Hepatocyte (in vitro differentiated cells): ENCODE measurements around the gene TMEM237. TPM values are rescaled to one million over a fixed set of nuclear protein-coding genes. Genes with fewer than 3 reads are reported as not detected.

Experiments used
- DNase-seq: peaks from one replicate; pipeline ENCODE4 v3.0.0-alpha.2; 2016; ENCODE audit warnings: low spot score
- H2AFZ ChIP-seq: fragments of 200-600 bp; sonication (generic); 2 replicates; pipeline ENCODE4 v1.6.0; 2016; ENCODE audit warnings: antibody characterized with exemption, mild to moderate bottlenecking
- H3K27ac ChIP-seq: fragments of 200-600 bp; sonication (generic); 2 replicates; pipeline ENCODE4 v1.5.1; 2016; ENCODE audit warnings: mild to moderate bottlenecking
- H3K27me3 ChIP-seq: fragments of 200-600 bp; sonication (generic); 2 replicates; pipeline ENCODE4 v1.6.1; 2016
- H3K36me3 ChIP-seq: fragments of 200-600 bp; sonication (generic); replicated peaks from 2 replicates; pipeline ENCODE4 v1.5.1; 2016; ENCODE audit warnings: low read depth; ENCODE audit not compliant: insufficient read depth
- H3K4me1 ChIP-seq: fragments of 200-600 bp; sonication (generic); 2 replicates; pipeline ENCODE4 v1.5.1; 2016; ENCODE audit warnings: mild to moderate bottlenecking, moderate library complexity; ENCODE audit not compliant: insufficient read depth
- H3K4me2 ChIP-seq: fragments of 200-600 bp; sonication (generic); 2 replicates; pipeline ENCODE4 v1.6.0; 2016
- H3K4me3 ChIP-seq: fragments of 200-600 bp; sonication (generic); 2 replicates; pipeline ENCODE4 v1.5.1; 2016; ENCODE audit warnings: mild to moderate bottlenecking
- H3K79me2 ChIP-seq: fragments of 200-600 bp; sonication (generic); 2 replicates; pipeline ENCODE4 v1.6.0; 2017; ENCODE audit warnings: mild to moderate bottlenecking
- H3K9me2 ChIP-seq: fragments of 200-600 bp; sonication (generic); replicated peaks from 2 replicates; pipeline ENCODE4 v1.6.0; 2017; ENCODE audit warnings: mild to moderate bottlenecking; ENCODE audit not compliant: insufficient read depth
- H3K9me3 ChIP-seq: fragments of 200-600 bp; sonication (generic); 2 replicates; pipeline ENCODE4 v1.5.1; 2016; ENCODE audit warnings: low read depth, mild to moderate bottlenecking
- H4K20me1 ChIP-seq: fragments of 200-600 bp; sonication (generic); 2 replicates; pipeline ENCODE4 v1.6.0; 2016; ENCODE audit warnings: mild to moderate bottlenecking; ENCODE audit not compliant: insufficient read depth, poor library complexity, severe bottlenecking
- EZH2 ChIP-seq: fragments of 200-600 bp; sonication (generic); IDR thresholded peaks from 2 replicates; pipeline ENCODE4 v1.6.1; 2016; ENCODE audit warnings: antibody characterized with exemption, mild to moderate bottlenecking, borderline replicate concordance
- EZH2phosphoT487 ChIP-seq: fragments of 200-600 bp; sonication (generic); IDR thresholded peaks from one replicate; pipeline ENCODE4 v1.6.1; 2018; ENCODE audit warnings: antibody characterized with exemption, mild to moderate bottlenecking, low read depth, moderate library complexity; ENCODE audit not compliant: unreplicated experiment, severe bottlenecking
- WGBS: methylation state at CpG from one replicate; pipeline ENCODE4 v1.1.6; 2016; ENCODE audit warnings: low lambda C conversion rate; ENCODE audit errors: missing lambda C conversion rate; 5-methylcytosine and 5-hydroxymethylcytosine counted together
- polyA plus RNA-seq: library from polyadenylated mRNA; unstranded; fragments of >200 nt; fragmentation: Nextera tagmentation; extraction: Ambion mirVana; gene quantifications from 2 replicates; pipeline ENCODE4 v1.2.1, GENCODE V29; 2016
- total RNA-seq: library from RNA; depleted of rRNA; stranded (reverse); fragments of >200 nt; gene quantifications from 2 replicates; pipeline ENCODE4 v1.2.3, GENCODE V29; 2014
- TF ChIP-seq, protein P1 (sequence below): fragments of 200-600 bp; sonication (generic); IDR thresholded peaks from 2 replicates; pipeline ENCODE4 v1.5.1; 2016; ENCODE audit warnings: antibody characterized with exemption, mild to moderate bottlenecking; ENCODE audit not compliant: poor library complexity

The TMEM237 gene
- total and polyA plus RNA-seq, 2 experiments from 2014 or later: 26.9 to 33.6 TPM

DNA sequence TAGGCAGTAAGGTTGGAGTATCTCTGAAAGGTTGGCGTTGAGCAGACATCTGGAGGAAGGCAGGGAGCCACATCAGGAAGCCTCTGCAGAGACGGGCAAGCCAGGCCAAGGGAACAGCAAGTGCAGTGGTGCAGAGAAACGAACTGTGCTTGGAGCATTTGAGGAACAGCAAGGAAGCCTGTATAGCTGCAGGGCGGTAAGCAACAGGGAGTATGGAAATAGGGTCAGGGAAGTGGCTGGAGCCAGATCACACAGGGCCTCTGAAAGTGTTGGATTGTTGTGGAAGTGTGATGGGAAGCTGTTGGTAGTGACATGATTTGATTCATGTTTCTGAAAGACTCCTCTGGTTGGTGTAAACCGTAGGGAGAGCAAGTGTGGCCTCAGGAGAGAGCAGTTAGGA lies 13.4 kb upstream of the TMEM237 start:
- H2AFZ ChIP-seq: no peak overlapping the region
- 75% methylated on average over 5 of the region's 5 CpGs for WGBS

DNA sequence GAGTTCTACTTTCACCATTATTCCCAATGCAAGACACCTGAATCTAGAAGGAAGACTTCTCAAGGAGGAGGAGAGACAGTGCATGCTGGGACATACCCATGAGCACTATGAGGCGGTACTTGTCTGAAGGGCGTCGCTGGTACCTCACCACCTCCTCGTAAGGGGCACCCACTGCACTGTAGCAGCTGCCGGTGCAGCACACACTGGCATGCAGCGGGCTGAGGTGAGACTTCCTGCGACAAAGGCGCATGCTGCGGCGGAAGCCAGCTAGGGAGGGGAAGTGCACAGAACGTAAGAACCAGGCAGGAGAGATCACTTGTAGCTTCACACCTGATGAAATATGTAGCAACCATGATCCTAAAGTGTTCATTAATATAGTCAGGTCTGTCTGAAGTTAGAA lies 12.8 kb upstream of the TMEM237 start:
- no peaks in the 10 kb centered on the region for H3K27me3 ChIP-seq
- DNase-seq: no peak
- H3K9me2 ChIP-seq: no peaks in the 10 kb centered on the region
- no peak overlapping the region for H3K4me2 ChIP-seq
- H3K4me3 ChIP-seq: no peak overlapping the region
- no peak overlapping the region for H2AFZ ChIP-seq
- no peaks in the 10 kb centered on the region for H4K20me1 ChIP-seq
- no peaks in the 10 kb centered on the region for H3K9me3 ChIP-seq
- no peak for TF ChIP-seq EZH2
- TF ChIP-seq, protein P1, sequence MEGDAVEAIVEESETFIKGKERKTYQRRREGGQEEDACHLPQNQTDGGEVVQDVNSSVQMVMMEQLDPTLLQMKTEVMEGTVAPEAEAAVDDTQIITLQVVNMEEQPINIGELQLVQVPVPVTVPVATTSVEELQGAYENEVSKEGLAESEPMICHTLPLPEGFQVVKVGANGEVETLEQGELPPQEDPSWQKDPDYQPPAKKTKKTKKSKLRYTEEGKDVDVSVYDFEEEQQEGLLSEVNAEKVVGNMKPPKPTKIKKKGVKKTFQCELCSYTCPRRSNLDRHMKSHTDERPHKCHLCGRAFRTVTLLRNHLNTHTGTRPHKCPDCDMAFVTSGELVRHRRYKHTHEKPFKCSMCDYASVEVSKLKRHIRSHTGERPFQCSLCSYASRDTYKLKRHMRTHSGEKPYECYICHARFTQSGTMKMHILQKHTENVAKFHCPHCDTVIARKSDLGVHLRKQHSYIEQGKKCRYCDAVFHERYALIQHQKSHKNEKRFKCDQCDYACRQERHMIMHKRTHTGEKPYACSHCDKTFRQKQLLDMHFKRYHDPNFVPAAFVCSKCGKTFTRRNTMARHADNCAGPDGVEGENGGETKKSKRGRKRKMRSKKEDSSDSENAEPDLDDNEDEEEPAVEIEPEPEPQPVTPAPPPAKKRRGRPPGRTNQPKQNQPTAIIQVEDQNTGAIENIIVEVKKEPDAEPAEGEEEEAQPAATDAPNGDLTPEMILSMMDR: no peak
- no peak for TF ChIP-seq EZH2phosphoT487
- WGBS: 92% methylated on average over 11 of the region's 11 CpGs
- no peaks in the 10 kb centered on the region for H3K4me1 ChIP-seq
- H3K27ac ChIP-seq: no peak overlapping the region
- no peaks in the 10 kb centered on the region for H3K79me2 ChIP-seq
- H3K36me3 ChIP-seq: no peaks in the 10 kb centered on the region

More for the DNA sequence above, 13.4 kb upstream of the TMEM237 start:
- Histone ChIP-seq H3K9me2 (no peaks in the 10 kb centered on the region), H4K20me1 (no peaks in the 10 kb centered on the region), H3K4me1 (no peaks in the 10 kb centered on the region), H3K9me3 (no peaks in the 10 kb centered on the region), H3K79me2 (no peaks in the 10 kb centered on the region), H3K36me3 (no peaks in the 10 kb centered on the region), H3K27ac (no peak overlapping the region), H3K4me3 (no peak overlapping the region), H3K4me2 (no peak overlapping the region), H3K27me3 (no peaks in the 10 kb centered on the region)
- TF ChIP-seq EZH2: no peak
- no peak for TF ChIP-seq EZH2phosphoT487
- TF ChIP-seq, protein P1: no peak
- DNase-seq: no peak

GRCh38 chr2:201654616-201655384 lies 11.5 kb upstream of the TMEM237 start:
- Histone ChIP-seq H3K9me2 (no peaks in the 10 kb centered on the region), H3K9me3 (no peaks in the 10 kb centered on the region), H4K20me1 (no peaks in the 10 kb centered on the region), H3K79me2 (no peaks in the 10 kb centered on the region), H3K4me3 (no peak overlapping the region), H3K27me3 (no peaks in the 10 kb centered on the region), H3K4me1 (no peaks in the 10 kb centered on the region), H3K27ac (no peak overlapping the region), H2AFZ (no peak overlapping the region), H3K4me2 (no peak overlapping the region), H3K36me3 (no peaks in the 10 kb centered on the region)
- WGBS: 88% methylated on average over 5 of the region's 5 CpGs
- DNase-seq: no peak
- TF ChIP-seq EZH2phosphoT487: no peak
- TF ChIP-seq, protein P1: no peak
- no peak for TF ChIP-seq EZH2
